ENCODE data around the gene MAGI1. TPM values are rescaled to one million over a fixed set of nuclear protein-coding genes. Genes with fewer than 3 reads are reported as not detected.

Gene MAGI1
- total RNA-seq, 1 donor: 13.0 TPM

GRCh38 chr3:65314916-65315315 lies 723.8 kb downstream of the MAGI1 start:
- TF ChIP-seq CTCF (IDR thresholded peaks at IDR 0.05; ENCODE audit: insufficient read depth, low read length): no peak
- DNase-seq (ENCODE audit: low read depth): no peak
- no peak overlapping the region for H3K4me3 ChIP-seq (ENCODE audit: low read depth, low read length)

GRCh38 chr3:65314269-65314668 lies 724.4 kb downstream of the MAGI1 start:
- no peak for DNase-seq (ENCODE audit: low read depth)
- TF ChIP-seq CTCF (IDR thresholded peaks at IDR 0.05; ENCODE audit: insufficient read depth, low read length): no peak
- no peak overlapping the region for H3K4me3 ChIP-seq (ENCODE audit: low read depth, low read length)

- no peak for DNase-seq (ENCODE audit: low read depth)
- TF ChIP-seq CTCF (IDR thresholded peaks at IDR 0.05; ENCODE audit: insufficient read depth, low read length): no peak
- no peak overlapping the region for H3K4me3 ChIP-seq (ENCODE audit: low read depth, low read length)
Observed at GRCh38 chr3:65313666-65314065, 725.1 kb downstream of the MAGI1 start.

GRCh38 chr3:65305836-65306235 lies 732.9 kb downstream of the MAGI1 start:
- no peak for DNase-seq (ENCODE audit: low read depth)
- no peak overlapping the region for H3K4me3 ChIP-seq (ENCODE audit: low read depth, low read length)
- no peak for TF ChIP-seq CTCF (IDR thresholded peaks at IDR 0.05; ENCODE audit: insufficient read depth, low read length)

Small RNAs within 50 kb of the gene (small RNA-seq; reads per million reads assigned to genes)
- gene RF00019: not detected

Other genes starting within 250 kb of the MAGI1 start
- 14.0 and 30.8 TPM in 2 replicates for gene SLC25A26, start 182.1 kb upstream of the MAGI1 start, total RNA-seq (ENCODE audit: low replicate concordance)